Stromal cell of bone marrow (primary cell): ENCODE data around the gene NCK1.
"Not testable (repeated sequence)": the region's sequence is repeated elsewhere in the genome, so short reads cannot be mapped to it uniquely, and the experiment has no call there.

Experiments used
- DNase-seq: peaks from one replicate; pipeline ENCODE4 v3.0.0-alpha.2; 2012; ENCODE audit warnings: low read depth

NCK1 gene

GRCh38 chr3:136862617-136863322 is 762 bp downstream of the NCK1 start:
- DNase-seq, result no peak

- DNase-seq, result no peak
Observed at GRCh38 chr3:136869282-136869681, 7.3 kb downstream of the NCK1 start.

- not testable (repeated sequence) for DNase-seq
Observed at GRCh38 chr3:136872258-136872657, 10.2 kb downstream of the NCK1 start.

- DNase-seq, result not testable (repeated sequence)
Observed at GRCh38 chr3:136879510-136879909, 17.5 kb downstream of the NCK1 start.

GRCh38 chr3:136882571-136882970 is 20.6 kb downstream of the NCK1 start:
- no peak for DNase-seq

- DNase-seq, result no peak
Observed at GRCh38 chr3:136883967-136884720, 22.1 kb downstream of the NCK1 start.

- DNase-seq, result no peak
Observed at GRCh38 chr3:136885357-136886213, 23.6 kb downstream of the NCK1 start.

- no peak for DNase-seq
Observed at GRCh38 chr3:136889947-136890346, 27.9 kb downstream of the NCK1 start.

GRCh38 chr3:136891934-136892855 is 30.2 kb downstream of the NCK1 start:
- DNase-seq, result no peak

GRCh38 chr3:136893848-136894443 is 31.9 kb downstream of the NCK1 start:
- no peak for DNase-seq

GRCh38 chr3:136897171-136897570 is 35.2 kb downstream of the NCK1 start:
- not testable (repeated sequence) for DNase-seq

- DNase-seq, result no peak
Observed at GRCh38 chr3:136898549-136898948, 36.5 kb downstream of the NCK1 start.

- no peak for DNase-seq
Observed at GRCh38 chr3:136898954-136899353, 36.9 kb downstream of the NCK1 start.

GRCh38 chr3:136899622-136900158 is 37.7 kb downstream of the NCK1 start:
- DNase-seq, result no peak

- not testable (repeated sequence) for DNase-seq
Observed at GRCh38 chr3:136900694-136901093, 38.7 kb downstream of the NCK1 start.

- no peak for DNase-seq
Observed at GRCh38 chr3:136901391-136901790, 39.4 kb downstream of the NCK1 start.

GRCh38 chr3:136902530-136902929 is 40.5 kb downstream of the NCK1 start:
- not testable (repeated sequence) for DNase-seq

GRCh38 chr3:136903899-136904298 is 41.9 kb downstream of the NCK1 start:
- DNase-seq, result no peak

GRCh38 chr3:136904746-136905145 is 42.7 kb downstream of the NCK1 start:
- DNase-seq, result no peak

- no peak for DNase-seq
Observed at GRCh38 chr3:136905549-136905948, 43.5 kb downstream of the NCK1 start.

GRCh38 chr3:136906725-136907124 is 44.7 kb downstream of the NCK1 start:
- no peak for DNase-seq
